ENCODE data around the gene HSPA12B.

DNA sequence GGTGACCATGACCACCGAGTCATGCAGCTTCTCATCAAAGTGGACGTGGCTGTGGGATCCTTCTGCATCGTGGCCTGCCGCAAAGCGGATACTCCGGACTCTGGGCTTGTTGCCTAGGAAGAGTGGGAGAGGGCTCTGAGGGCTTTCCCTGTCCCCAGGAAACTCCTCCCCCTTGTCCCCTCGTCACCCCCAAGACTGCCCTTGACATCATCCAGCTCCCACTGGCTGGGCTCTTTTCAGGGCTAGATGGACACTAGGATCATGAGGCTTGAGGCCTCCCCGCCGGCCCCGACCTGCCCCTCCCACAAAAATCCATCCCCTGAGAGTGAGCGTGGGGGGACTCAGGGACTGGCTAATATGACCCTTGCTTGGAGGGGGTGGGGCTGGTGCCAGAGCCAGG, 26.1 kb downstream of the HSPA12B start:
- no peak for TF ChIP-seq PRDM10 (IDR thresholded peaks at IDR 0.05; ENCODE audit: partially characterized antibody)
- no peak for TF ChIP-seq SP1 (CRISPR knock-in tag; IDR thresholded peaks at IDR 0.05)
- no peak for TF ChIP-seq FOXA1 (IDR thresholded peaks at IDR 0.05; ENCODE audit: borderline replicate concordance)
- no peak for TF ChIP-seq IRF1 (CRISPR knock-in tag; IDR thresholded peaks at IDR 0.05; ENCODE audit: borderline replicate concordance)
- no peak for TF ChIP-seq SIX5 (IDR thresholded peaks at IDR 0.05; ENCODE audit: borderline replicate concordance in 1 of 2, insufficient read depth in 1 of 2, low read depth in 1 of 2, low read length in 2 of 2)
- no peak for TF ChIP-seq RBBP5 (IDR thresholded peaks at IDR 0.05; ENCODE audit: borderline replicate concordance, insufficient read depth, low read length, poor library complexity, severe bottlenecking)

Data from K562 (cell line).